HG02588 (cell line): ENCODE measurements around the gene OR2F1.

Experiments
- ATAC-seq: cut with Tn5 transposase; IDR thresholded peaks from one replicate; pipeline ENCODE4 v1.9.1; 2021; ENCODE audit warnings: mild to moderate bottlenecking, moderate library complexity; ENCODE audit not compliant: unreplicated experiment

Gene OR2F1

DNA sequence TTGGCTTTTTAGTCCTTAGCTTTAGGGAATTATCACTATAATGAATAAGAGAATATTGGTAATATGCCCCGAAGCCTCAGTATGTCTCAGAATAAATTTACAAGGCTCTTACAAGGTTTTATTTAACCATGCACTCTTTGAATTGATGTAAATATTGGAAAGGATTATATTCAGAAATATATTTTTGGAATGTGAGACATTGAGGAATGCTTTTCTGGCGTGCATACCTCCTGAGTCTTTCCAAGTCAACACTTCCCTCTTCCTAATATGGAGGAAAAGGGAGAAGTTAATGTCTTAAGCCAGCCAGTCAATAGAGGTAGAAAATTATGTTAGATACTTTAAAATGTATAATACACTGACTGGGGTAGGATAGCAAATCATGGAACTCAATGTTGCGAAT, 1.2 kb upstream of the OR2F1 start:
- no peak for ATAC-seq

DNA sequence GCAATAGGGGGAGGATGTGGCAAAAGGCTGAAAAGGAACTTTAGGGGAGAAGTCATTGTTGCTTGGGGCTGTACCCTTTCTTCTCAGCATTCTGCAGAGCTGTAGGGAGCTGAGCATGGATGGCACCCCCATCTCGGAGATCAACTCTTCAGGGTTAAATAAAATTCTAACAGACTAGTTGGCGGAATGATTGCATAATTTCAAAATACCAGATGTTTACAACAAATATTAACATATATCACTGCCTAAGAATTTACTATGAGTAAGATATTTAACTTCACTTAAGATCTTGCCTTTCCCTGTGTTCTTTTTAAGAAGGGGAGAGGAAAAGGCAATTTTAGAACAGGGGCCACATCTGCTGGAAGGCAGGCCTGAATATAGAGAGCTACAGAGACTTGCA, 509 bp upstream of the OR2F1 start:
- no peak for ATAC-seq

DNA sequence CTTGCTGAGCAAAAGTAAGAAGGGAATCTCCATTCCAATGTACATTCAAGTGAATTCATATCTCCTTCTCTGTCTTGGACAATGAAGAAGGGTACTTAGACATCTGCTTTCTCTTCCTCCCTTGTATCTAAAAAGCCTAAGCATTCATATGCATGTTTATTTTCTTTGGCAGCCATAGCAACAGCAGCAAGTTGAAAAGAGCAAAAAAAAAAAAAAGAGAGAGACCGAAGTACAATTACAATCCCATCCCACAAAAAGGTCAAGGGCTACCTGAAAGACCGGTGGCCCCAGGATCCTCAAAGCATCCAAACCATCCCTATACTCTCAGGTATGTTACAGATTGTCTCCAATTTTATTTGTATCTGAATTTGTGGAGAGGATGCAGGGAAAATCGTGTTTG, 4.1 kb downstream of the OR2F1 start:
- no peak for ATAC-seq

GRCh38 chr7:143960813-143961610, 6.4 kb downstream of the OR2F1 start:
- no peak for ATAC-seq

DNA sequence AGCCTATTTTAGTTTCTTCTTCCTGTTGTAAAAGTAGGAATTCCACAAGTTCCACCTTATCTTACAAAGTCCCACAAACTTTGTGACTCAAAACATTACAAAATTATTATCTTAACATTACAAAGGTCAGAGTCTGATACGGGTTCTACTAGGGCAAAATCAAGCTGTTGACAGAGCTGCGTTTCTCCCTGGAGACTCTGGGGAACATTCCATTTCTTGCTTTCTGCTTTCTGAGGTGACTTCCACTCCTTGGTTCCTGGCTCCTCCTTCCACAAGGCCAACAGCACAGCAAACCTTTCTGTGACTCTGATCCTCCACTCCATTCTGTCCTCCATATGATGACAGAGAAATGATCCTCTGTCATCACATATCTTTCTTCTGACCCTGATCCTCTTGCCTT, 10.6 kb downstream of the OR2F1 start:
- no peak for ATAC-seq

DNA sequence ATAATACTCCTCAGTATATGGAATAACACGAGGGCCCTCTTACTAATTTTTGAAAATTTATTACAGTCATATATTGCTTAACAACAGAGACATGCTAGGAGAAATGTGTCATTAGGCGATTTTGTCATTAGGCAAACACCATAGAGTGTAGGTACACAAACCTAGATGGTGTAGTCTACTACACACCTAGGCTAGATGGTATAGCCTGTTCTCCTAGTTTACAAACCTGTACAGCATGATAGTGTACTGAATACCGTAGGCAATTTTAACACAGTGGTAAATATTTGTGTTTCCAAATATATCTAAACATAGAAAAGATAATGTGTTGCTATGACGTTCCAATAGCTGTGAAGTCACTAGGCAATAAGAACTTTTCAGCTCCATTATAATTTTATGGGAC, 12.8 kb downstream of the OR2F1 start:
- ATAC-seq = no peak

GRCh38 chr7:143973870-143974416, 19.3 kb downstream of the OR2F1 start:
- ATAC-seq = no peak

DNA sequence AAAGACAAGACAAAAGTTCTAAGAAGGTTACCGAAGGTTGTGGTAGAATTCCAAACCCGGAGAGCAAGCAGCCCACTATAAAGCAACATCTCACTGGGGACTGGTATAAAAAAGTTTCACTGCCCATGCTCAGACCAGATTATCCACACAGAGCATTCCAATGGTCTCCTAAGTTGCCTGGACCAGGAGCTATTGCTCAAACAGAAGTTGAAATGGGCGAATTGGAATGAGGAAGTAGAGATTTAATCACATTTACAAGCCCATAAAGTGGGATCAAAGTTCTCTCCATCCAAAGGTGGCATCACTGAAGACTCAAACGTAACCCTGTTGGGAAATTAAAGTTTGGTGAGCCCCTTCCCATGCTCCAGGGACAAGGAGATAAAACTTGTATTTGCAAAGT, 19.8 kb downstream of the OR2F1 start:
- ATAC-seq = no peak

DNA sequence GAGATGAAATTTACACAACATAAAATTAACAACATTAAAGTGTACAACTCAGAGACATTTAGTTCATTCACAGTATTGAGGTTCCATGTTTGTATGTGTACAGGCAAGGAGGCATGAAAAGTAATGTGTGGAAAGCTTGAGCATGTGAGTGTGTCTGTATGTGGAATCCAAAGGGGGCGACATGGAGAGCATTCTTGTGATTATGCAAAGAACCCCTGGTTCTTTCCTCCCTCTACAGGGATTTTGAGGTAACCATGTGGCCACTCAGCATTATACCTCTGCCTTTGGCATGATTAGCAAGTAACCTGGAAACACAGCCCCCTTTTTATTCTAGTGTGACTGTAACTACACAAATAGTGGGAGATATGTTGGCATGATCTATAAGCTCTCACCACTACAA, 21.0 kb downstream of the OR2F1 start:
- no peak for ATAC-seq

GRCh38 chr7:143978585-143978984, 23.9 kb downstream of the OR2F1 start:
- ATAC-seq = no peak

DNA sequence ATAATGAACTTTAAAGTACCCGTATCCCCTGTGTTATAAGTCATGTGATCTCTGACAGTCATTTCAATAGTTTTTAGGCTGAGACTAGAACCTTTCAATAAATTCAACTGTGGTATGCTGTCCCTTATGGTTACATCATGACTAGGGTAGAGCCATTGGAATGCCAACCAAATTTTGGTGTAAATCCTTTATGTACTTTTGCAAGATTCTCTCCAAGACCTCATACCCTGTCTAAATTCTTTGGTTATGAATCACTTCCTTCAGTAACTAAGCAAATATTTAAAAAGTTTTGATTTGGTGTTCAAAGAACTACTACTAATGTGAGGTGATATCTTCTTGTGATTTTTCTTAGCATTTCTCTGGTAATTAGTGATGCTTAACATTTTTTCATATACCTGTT, 24.7 kb downstream of the OR2F1 start:
- no peak for ATAC-seq

DNA sequence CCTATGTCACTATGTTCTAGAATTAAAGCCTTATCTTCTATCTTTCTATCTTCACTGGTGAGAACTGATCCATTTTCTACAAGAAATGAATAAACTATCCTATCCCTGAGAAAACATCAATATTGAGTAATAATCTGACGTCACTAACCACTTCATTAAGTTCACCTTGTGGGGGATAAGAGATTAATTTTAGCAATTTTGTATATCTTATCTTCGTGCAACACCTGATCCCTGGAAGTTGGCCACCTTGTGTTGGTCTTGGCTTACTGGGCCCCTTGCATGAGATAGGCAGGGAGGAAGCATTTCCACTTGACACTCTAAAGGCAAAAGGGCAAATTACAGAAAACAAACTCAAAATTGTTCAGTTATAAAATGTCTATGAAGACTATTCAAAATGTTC, 25.4 kb downstream of the OR2F1 start:
- no peak for ATAC-seq

DNA sequence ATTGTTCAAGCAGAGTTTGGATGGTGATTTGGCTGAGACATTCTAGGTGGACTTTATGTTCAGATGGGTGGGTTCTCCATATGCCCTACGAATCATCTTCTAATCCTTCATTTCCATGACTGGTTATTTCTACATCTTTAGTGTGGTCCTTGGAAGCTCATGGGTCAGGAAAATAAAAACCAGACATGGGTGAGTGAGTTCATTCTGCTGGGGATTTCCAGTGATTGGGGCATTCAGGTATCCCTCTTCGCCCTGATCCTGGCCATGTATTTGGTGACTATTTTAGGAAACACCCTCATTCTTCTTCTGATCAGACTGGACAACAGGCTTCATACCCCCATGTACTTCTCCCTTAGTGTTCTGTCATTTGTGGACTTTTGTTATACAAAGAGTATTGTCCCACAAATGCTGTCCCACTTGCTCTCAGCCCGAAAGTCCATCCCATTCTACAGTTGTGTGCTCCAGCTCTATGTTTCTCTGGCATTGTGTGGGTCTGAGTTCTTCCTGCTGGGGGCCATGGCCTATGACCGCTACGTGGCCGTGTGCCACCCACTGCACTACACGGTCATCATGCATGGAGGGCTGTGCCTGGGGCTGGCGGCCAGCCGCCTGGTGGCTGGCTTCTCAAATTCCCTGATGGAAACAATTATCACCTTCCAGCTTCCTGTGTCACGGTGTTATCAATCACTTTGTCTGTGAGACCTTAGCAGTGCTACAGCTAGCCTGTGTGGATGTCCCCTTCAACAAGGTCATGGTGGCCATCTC, 26.3 kb downstream of the OR2F1 start:
- ATAC-seq = no peak

GRCh38 chr7:143983960-143984359, 29.3 kb downstream of the OR2F1 start:
- no peak for ATAC-seq

GRCh38 chr7:143987513-143987912, 32.9 kb downstream of the OR2F1 start:
- no peak for ATAC-seq

DNA sequence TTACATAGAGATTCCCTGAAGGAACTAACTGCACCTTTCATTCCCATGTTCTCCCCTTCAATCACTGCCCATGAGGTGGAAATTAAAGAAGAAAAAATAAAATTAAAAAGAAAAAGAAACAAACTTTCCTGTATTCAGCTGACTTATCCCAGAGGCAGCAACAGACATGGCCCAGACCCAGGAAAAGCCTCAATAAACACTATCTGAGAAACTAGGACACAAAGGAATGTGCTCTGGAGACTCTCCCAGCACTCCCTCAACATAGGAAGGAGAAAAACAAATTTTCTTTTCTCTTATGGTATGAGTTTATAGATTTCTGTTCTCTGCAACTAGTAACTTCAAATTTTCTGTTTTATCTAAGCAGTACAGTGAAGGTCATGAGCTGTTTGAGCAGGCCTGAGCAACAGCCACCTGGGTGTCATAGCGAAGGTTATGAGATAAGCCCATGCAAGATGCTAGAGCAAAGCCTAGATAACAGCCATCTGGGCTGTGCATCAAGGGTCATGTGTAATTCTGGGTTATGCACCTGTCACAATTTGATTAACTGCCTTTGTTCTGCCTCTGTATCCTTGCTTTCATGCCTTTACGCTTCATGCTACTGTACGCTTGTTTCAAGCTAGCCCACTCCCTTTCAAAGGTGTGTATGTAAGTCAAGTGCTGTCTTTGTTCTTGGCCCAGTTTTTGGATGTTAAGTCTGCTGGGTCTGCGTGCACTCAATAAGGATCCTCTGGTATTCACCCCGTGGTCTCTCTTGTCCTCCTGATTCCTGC, 34.5 kb downstream of the OR2F1 start:
- no peak for ATAC-seq

- ATAC-seq = no peak
These were observed 38.0 kb downstream of the OR2F1 start for GRCh38 chr7:143992670-143993069.

GRCh38 chr7:143993924-143994323, 39.3 kb downstream of the OR2F1 start:
- ATAC-seq = no peak

- ATAC-seq = no peak
These were observed 45.4 kb downstream of the OR2F1 start, which contains the start of gene OR6B1 for GRCh38 chr7:144000020-144000419. TSS of gene OR6B1 (plus strand) at chr7:144000320. CDS start at chr7:144003997, 3,677 bp downstream.

GRCh38 chr7:144001543-144001942, 46.9 kb downstream of the OR2F1 start:
- no peak for ATAC-seq

DNA sequence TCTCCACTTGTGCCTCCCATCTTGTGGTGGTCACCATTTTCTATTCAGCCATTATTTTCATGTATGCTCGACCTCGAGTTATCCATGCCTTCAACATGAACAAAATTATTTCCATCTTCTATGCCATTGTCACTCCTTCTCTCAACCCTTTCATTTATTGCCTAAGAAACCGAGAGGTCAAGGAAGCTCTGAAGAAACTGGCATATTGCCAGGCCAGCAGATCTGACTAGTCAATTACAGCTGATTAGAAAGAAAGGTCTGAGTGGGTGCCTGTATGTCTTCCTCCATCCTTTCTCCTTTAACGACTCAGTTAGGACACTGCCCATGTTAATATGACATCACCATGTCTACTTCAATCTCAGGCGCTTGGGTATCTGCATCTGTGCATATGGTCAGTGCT, 50.1 kb downstream of the OR2F1 start:
- ATAC-seq = no peak
